Spleen (tissue), 11 donors: Measurements from ENCODE around the gene HTR6. TPM values are rescaled to one million over a fixed set of nuclear protein-coding genes. Genes with fewer than 3 reads are reported as not detected.

Experiments used
- DNase-seq: peaks from one replicate; pipeline ENCODE4 v3.0.0-alpha.2; 2020
- H3K27ac ChIP-seq, 8 donors: fragments of 200-600 bp; sonication (generic) in 7 of 8; 1 replicate in 4 of 8; 2 replicates in 4 of 8; pipeline versions ENCODE4 v1.5.0 to v1.8.0; 2016 to 2021; ENCODE audit warnings: inconsistent platforms in 4 of 8, mild to moderate bottlenecking in 4 of 8, moderate library complexity in 1 of 8
- H3K27me3 ChIP-seq, 7 donors: fragments of 200-600 bp; sonication (generic) in 6 of 7; replicated peaks in 1 of 7; 1 replicate in 4 of 7; 2 replicates in 3 of 7; pipeline versions ENCODE4 v1.5.0 to v1.8.0; 2016 to 2021; ENCODE audit warnings: inconsistent platforms in 3 of 7, mild to moderate bottlenecking in 1 of 7
- H3K36me3 ChIP-seq, 6 donors: fragments of 200-600 bp; sonication (generic) in 5 of 6; 1 replicate in 4 of 6; 2 replicates in 2 of 6; pipeline versions ENCODE4 v1.5.0 to v1.8.0; 2016 to 2021; ENCODE audit warnings: inconsistent platforms in 2 of 6
- H3K4me1 ChIP-seq, 6 donors: fragments of 200-600 bp; sonication (generic) in 5 of 6; 1 replicate in 3 of 6; 2 replicates in 3 of 6; pipeline versions ENCODE4 v1.5.0 to v1.8.0; 2016 to 2021; ENCODE audit warnings: inconsistent platforms in 3 of 6
- H3K4me3 ChIP-seq, 8 donors: fragments of 200-600 bp; sonication (generic) in 7 of 8; 1 replicate in 4 of 8; 2 replicates in 4 of 8; pipeline versions ENCODE4 v1.5.0 to v1.8.0; 2016 to 2021; ENCODE audit warnings: inconsistent platforms in 4 of 8, mild to moderate bottlenecking in 4 of 8, moderate library complexity in 2 of 8
- H3K9me3 ChIP-seq, 8 donors: fragments of 200-600 bp; sonication (generic) in 7 of 8; 1 replicate in 4 of 8; 2 replicates in 4 of 8; pipeline versions ENCODE4 v1.5.0 to v1.8.0; 2016 to 2021; ENCODE audit warnings: inconsistent platforms in 4 of 8
- CTCF ChIP-seq, 11 experiments: fragments of 200-600 bp in 7 of 11; fragments of 450-650 bp in 4 of 11; sonication (generic) in 4 of 11; IDR thresholded peaks in 8 of 11; conservative IDR thresholded peaks in 3 of 11; 1 replicate in 7 of 11; 2 replicates in 4 of 11; pipeline versions ENCODE4 v1.4.0 to v1.8.0; 2016 to 2021; ENCODE audit warnings: antibody characterized with exemption in 11 of 11, inconsistent platforms in 4 of 11, mild to moderate bottlenecking in 1 of 11
- POLR2A ChIP-seq, 3 donors: fragments of 450-650 bp; IDR thresholded peaks; one replicate each; pipeline ENCODE4 v1.5.1; 2017; ENCODE audit warnings: antibody characterized with exemption in 3 of 3, mild to moderate bottlenecking in 1 of 3
- POLR2AphosphoS5 ChIP-seq, 3 donors: sonication (generic); formaldehyde crosslinking; IDR thresholded peaks; one replicate each; pipeline ENCODE4 v1.5.1; 2017; ENCODE audit warnings: antibody characterized with exemption in 3 of 3
- WGBS, 5 donors: extraction: QIAGEN DNeasy Blood & Tissue Kit in 3 of 5; methylation state at CpG; one replicate each; pipeline versions ENCODE4 v1.1.5 to v1.1.7; 2013 to 2018; 5-methylcytosine and 5-hydroxymethylcytosine counted together
- intact Hi-C: fragments of 100-400 bp; cut with DNase I; formaldehyde crosslinking; loops from one replicate; pipeline ENCODE4 v1.15.0; 2023; ENCODE audit warnings: low total_unique reads
- polyA plus RNA-seq, 3 donors: library from polyadenylated mRNA; stranded (reverse); fragments of 200-250 nt; gene quantifications; one replicate each; pipeline ENCODE4 v1.2.1, GENCODE V29; 2013
- total RNA-seq, 7 donors: library from RNA; depleted of rRNA in 3 of 7; stranded (reverse); fragments of >200 nt in 3 of 7; fragmentation: NEBNext Ultra II Directional in 4 of 7; extraction: Animal tissue kit (Norgen Biotek cat#: 25700) in 4 of 7; gene quantifications; one replicate each; pipeline versions ENCODE4 v1.1.0 to v1.2.1, GENCODE V29; 2016 to 2021
- donor health status: healthy with polysubstance abuse.
- donor health status: DM: no; HTN: no; CAD: no; lungs with moderate emphysema.
- donor health status: DM: no; HTN: no; CAD: no.
- donor health status: Bipolar disorder and iron deficiency.
- donor health status: healthy.
- donor health status: DM: no; HTN: no; CAD: no.
- donor health status: DM: yes; HTN: yes; CAD: no.

Gene HTR6
- total and polyA plus RNA-seq, 10 donors, result 0.06 to 0.47 (median 0.13) TPM; not detected in 7

- TF ChIP-seq POLR2A (IDR thresholded peaks at IDR 0.05) (no peak), CTCF (IDR thresholded peaks at IDR 0.05 in 8 of 11, conservative IDR thresholded peaks at IDR 0.05 in 3 of 11) (no peak), POLR2AphosphoS5 (IDR thresholded peaks at IDR 0.05) (no peak)
- Histone ChIP-seq H3K36me3 (peaks cover 0 to 93% (median 31%) of the 10 kb centered on the region in 6 donors), H3K4me3 (no peak overlapping the region), H3K27ac (no peak overlapping the region), H3K9me3 (peaks cover 0 to 25% (median 18%) of the 10 kb centered on the region in 8 donors), H3K4me1 (peaks cover 0 to 20% (median 0%) of the 10 kb centered on the region in 6 donors), H3K27me3 (no peaks in the 10 kb centered on the region)
- 89 to 92% (median 90%) methylated on average over 9 of the region's 9 CpGs for WGBS, 5 donors
- no peak for DNase-seq
- intact Hi-C loops, result no loop called here
These were observed 21.3 kb downstream of the HTR6 start for GRCh38 chr1:19685994-19686393.

- intact Hi-C loops, result no loop called here
- DNase-seq, result no peak
- peak overlapping the region in 6 of 8 donors; percentile 20 to 73 (median 56) for H3K27ac ChIP-seq
- TF ChIP-seq POLR2A (IDR thresholded peaks at IDR 0.05) (no peak), CTCF (IDR thresholded peaks at IDR 0.05 in 8 of 11, conservative IDR thresholded peaks at IDR 0.05 in 3 of 11) (no peak), POLR2AphosphoS5 (IDR thresholded peaks at IDR 0.05) (no peak)
- no peak overlapping the region for H3K4me3 ChIP-seq
- no peaks in the 10 kb centered on the region for H3K27me3 ChIP-seq
- peaks cover 0 to 28% (median 18%) of the 10 kb centered on the region in 8 donors for H3K9me3 ChIP-seq
- peaks cover 0 to 20% (median 0%) of the 10 kb centered on the region in 6 donors for H3K4me1 ChIP-seq
- 86 to 100% (median 95%) methylated on average over 1 of the region's 1 CpG for WGBS, 5 donors
- peaks cover 0 to 94% (median 40%) of the 10 kb centered on the region in 6 donors for H3K36me3 ChIP-seq
These were observed 22.7 kb downstream of the HTR6 start for GRCh38 chr1:19687414-19687813.

GRCh38 chr1:19688041-19688842 is 23.6 kb downstream of the HTR6 start:
- Histone ChIP-seq H3K4me3 (no peak overlapping the region), H3K4me1 (peaks cover 0 to 20% (median 0%) of the 10 kb centered on the region in 6 donors), H3K27me3 (no peaks in the 10 kb centered on the region), H3K27ac (peak overlapping the region in 7 of 8 donors; percentile 20 to 73 (median 53)), H3K36me3 (peaks cover 0 to 94% (median 34%) of the 10 kb centered on the region in 6 donors), H3K9me3 (peaks cover 0 to 28% (median 18%) of the 10 kb centered on the region in 8 donors)
- WGBS, 5 donors, result 72 to 81% (median 77%) methylated on average over 18 to 19 of the region's 19 CpGs
- TF ChIP-seq POLR2A (IDR thresholded peaks at IDR 0.05), result no peak
- peak in 1 of 3 donors; percentile 33 for TF ChIP-seq POLR2AphosphoS5 (IDR thresholded peaks at IDR 0.05)
- intact Hi-C loops, result no loop called here
- DNase-seq, result peak; percentile 78

GRCh38 chr1:19689085-19689757 is 24.5 kb downstream of the HTR6 start:
- Histone ChIP-seq H3K4me1 (peaks cover 0 to 20% (median 0%) of the 10 kb centered on the region in 6 donors), H3K36me3 (peaks cover 0 to 100% (median 42%) of the 10 kb centered on the region in 6 donors), H3K27ac (peak overlapping the region in 4 of 8 donors; percentile 50 to 73 (median 62)), H3K4me3 (no peak overlapping the region), H3K27me3 (no peaks in the 10 kb centered on the region), H3K9me3 (peaks cover 0 to 28% (median 18%) of the 10 kb centered on the region in 8 donors)
- no peak for DNase-seq
- intact Hi-C loops, result no loop called here
- TF ChIP-seq CTCF (IDR thresholded peaks at IDR 0.05 in 8 of 11, conservative IDR thresholded peaks at IDR 0.05 in 3 of 11), result no peak
- 91 to 99% (median 92%) methylated on average over 5 of the region's 5 CpGs for WGBS, 5 donors
